NB4 (cell line): Measurements from ENCODE around the gene HCFC1.

ENCODE experiments used
- DNase-seq: peaks from one replicate; pipeline ENCODE4 v3.0.0; 2010; ENCODE audit warnings: low read depth
- H3K4me3 ChIP-seq: one replicate; pipeline ENCODE4 v1.5.1; 2011; ENCODE audit warnings: mild to moderate bottlenecking, low read depth, low read length, moderate library complexity
- CTCF ChIP-seq: IDR thresholded peaks from one replicate; pipeline ENCODE4 v1.5.1; 2012; ENCODE audit warnings: low read depth, low read length
- MAX ChIP-seq: IDR thresholded peaks from 2 replicates; pipeline ENCODE4 v1.6.1; 2011; ENCODE audit warnings: low read depth, low read length
- MYC ChIP-seq: IDR thresholded peaks from 2 replicates; pipeline ENCODE4 v1.6.1; 2011; ENCODE audit warnings: low read depth, low read length
- POLR2A ChIP-seq: IDR thresholded peaks from 2 replicates; pipeline ENCODE4 v1.6.1; 2011; ENCODE audit warnings: mild to moderate bottlenecking; ENCODE audit not compliant: insufficient read length; ENCODE audit errors: extremely low read depth

HCFC1 gene

GRCh38 chrX:153991013-153991580 lies 19.5 kb upstream of the HCFC1 start:
- H3K4me3 ChIP-seq = no peak overlapping the region
- no peak for TF ChIP-seq CTCF
- no peak for TF ChIP-seq POLR2A
- no peak for TF ChIP-seq MAX
- TF ChIP-seq MYC = no peak
- DNase-seq = no peak

GRCh38 chrX:153989973-153990655 lies 18.5 kb upstream of the HCFC1 start:
- DNase-seq = no peak
- no peak overlapping the region for H3K4me3 ChIP-seq
- TF ChIP-seq POLR2A = no peak
- TF ChIP-seq MAX = no peak
- no peak for TF ChIP-seq CTCF

- no peak overlapping the region for H3K4me3 ChIP-seq
- no peak for DNase-seq
- TF ChIP-seq CTCF = no peak
- no peak for TF ChIP-seq MYC
- no peak for TF ChIP-seq MAX
Observed at GRCh38 chrX:153988493-153988892, 16.9 kb upstream of the HCFC1 start.

GRCh38 chrX:153984351-153985178 lies 12.9 kb upstream of the HCFC1 start:
- DNase-seq = peak; percentile 64
- peak overlapping the region; percentile 17 for H3K4me3 ChIP-seq
- TF ChIP-seq MAX (peak; percentile 40; the same call in 1 of the 2 replicates), MYC (no peak)

- H3K4me3 ChIP-seq = no peak overlapping the region
- TF ChIP-seq MYC = no peak
- DNase-seq = no peak
Observed at GRCh38 chrX:153983321-153983801, 11.7 kb upstream of the HCFC1 start.

GRCh38 chrX:153981771-153982533 lies 10.3 kb upstream of the HCFC1 start:
- no peak overlapping the region for H3K4me3 ChIP-seq
- TF ChIP-seq MAX = peak; percentile 49
- 0 out of 2 replicates have a peak, but pooled peaks have one; percentile 18 for TF ChIP-seq MYC
- no peak for TF ChIP-seq POLR2A
- no peak for TF ChIP-seq CTCF
- peak; percentile 93 for DNase-seq
